Heart right ventricle (tissue), 16 donors: Measurements from ENCODE around the gene BAG5. TPM values are rescaled to one million over a fixed set of nuclear protein-coding genes. Genes with fewer than 3 reads are reported as not detected.
A peak's percentile ranks its signal among the peaks of the same experiment; 100 is the strongest.

Experiments used
- ATAC-seq, 8 donors: fragments of 200-7000 bp; cut with Tn5 transposase; one replicate each; pipeline ENCODE4 v1.9.1; 2020; ENCODE audit warnings: mild to moderate bottlenecking in 8 of 8, moderate library complexity in 8 of 8, moderate number of reproducible peaks in 1 of 8
- DNase-seq, 2 donors: peaks; one replicate each; pipeline ENCODE4 v3.0.0-alpha.2; 2020
- H3K27ac ChIP-seq, 10 donors: fragments of 200-600 bp; sonication (generic) in 2 of 10; one replicate each; pipeline versions ENCODE4 v1.5.0 to v1.8.0; 2020 to 2022; ENCODE audit warnings: mild to moderate bottlenecking in 3 of 10
- H3K27me3 ChIP-seq, 7 donors: fragments of 200-600 bp; one replicate each; pipeline ENCODE4 v1.8.0; 2021 to 2022; ENCODE audit warnings: mild to moderate bottlenecking in 2 of 7
- H3K36me3 ChIP-seq, 9 donors: fragments of 200-600 bp; sonication (generic) in 1 of 9; one replicate each; pipeline versions ENCODE4 v1.5.0 to v1.8.0; 2020 to 2022; ENCODE audit warnings: mild to moderate bottlenecking in 2 of 9
- H3K4me1 ChIP-seq, 9 donors: fragments of 200-600 bp; sonication (generic) in 1 of 9; one replicate each; pipeline versions ENCODE4 v1.5.0 to v1.8.0; 2020 to 2022; ENCODE audit warnings: mild to moderate bottlenecking in 4 of 9
- H3K4me3 ChIP-seq, 10 donors: fragments of 200-600 bp; sonication (generic) in 2 of 10; one replicate each; pipeline versions ENCODE4 v1.5.0 to v1.8.0; 2020 to 2022; ENCODE audit warnings: mild to moderate bottlenecking in 7 of 10, moderate library complexity in 2 of 10
- H3K9me3 ChIP-seq, 11 donors: fragments of 200-600 bp in 10 of 11; sonication (generic) in 2 of 11; one replicate each; pipeline versions ENCODE4 v1.5.0 to v1.8.0; 2013 to 2022; ENCODE audit warnings: mild to moderate bottlenecking in 2 of 11, control low read depth in 1 of 11, moderate library complexity in 1 of 11
- CTCF ChIP-seq, 9 donors: fragments of 200-600 bp; sonication (generic) in 2 of 9; IDR thresholded peaks; one replicate each; pipeline versions ENCODE4 v1.5.0 to v1.8.0; 2021 to 2022; ENCODE audit warnings: antibody characterized with exemption in 9 of 9, mild to moderate bottlenecking in 5 of 9, moderate library complexity in 1 of 9
- WGBS, 2 donors: extraction: QIAGEN DNeasy Blood & Tissue Kit; methylation state at CpG; one replicate each; pipeline ENCODE4 v1.1.7; 2013; ENCODE audit warnings: inconsistent platforms in 1 of 2; 5-methylcytosine and 5-hydroxymethylcytosine counted together
- intact Hi-C, 10 donors: fragments of 100-400 bp; cut with DNase I; formaldehyde crosslinking; loops; one replicate each; pipeline versions ENCODE4 v1.11.1 to v1.14.2; 2022
- polyA plus RNA-seq, 2 donors: library from polyadenylated mRNA; stranded (reverse); fragments of 200-250 nt; gene quantifications; one replicate each; pipeline ENCODE4 v1.2.3, GENCODE V29; 2013
- total RNA-seq, 10 donors: library from RNA; stranded (reverse); fragmentation: NEBNext Ultra II Directional in 3 of 10; extraction: Animal tissue kit (Norgen Biotek cat#: 25700) in 3 of 10; gene quantifications; one replicate each; pipeline versions ENCODE4 v1.2.1 to v1.2.4, GENCODE V29; 2021 to 2023
- donor health status: Arrhythmogenic right ventricular cardiomyopathy.
- donor health status: ischemic (EF 13 %, LVEDD 7.1; RV severe dilation, severe dysfunction).
- donor health status: healthy with polysubstance abuse.
- donor health status: DM: no; HTN: yes; CAD: no.
- donor health status: DM: no; HTN: no; CAD: no.
- donor health status: ischemic (EF 25% LVEDD 6.9; RV normal size, moderate dysfunction).
- donor health status: ischemic (EF 25% LVEDD 5.7; RV mildly dilated, moderate dysfunction).
- donor health status: healthy.
- donor health status: DM: yes; HTN: yes; CAD: no.
- donor health status: Ischemic cardiomyopathy.
- donor health status: ischemic (EF 35%, LVEDD 5.7; RV mildly dilated, moderate dysfunction).
- donor health status: nonischemic (EF 11% LVEDD 7.7; RV severe dilation, severe dysfunction).
- donor health status: DM: yes; HTN: yes; CAD: no.
- donor health status: PGD.
- donor health status: ischemic (EF 29% LVEDD 5.4; RV normal size, mild dysfunction).
- donor health status: nonischemic (EF 23%, LVEDD 6.1; RV moderate dilation, normal function).

The BAG5 gene
- total and polyA plus RNA-seq, 12 donors, result 5.0 to 19.7 (median 15.7) TPM

GRCh38 chr14:103581954-103582703 lies 19.7 kb upstream of the BAG5 start:
- H3K4me3 ChIP-seq, result no peak overlapping the region
- WGBS, 2 donors, result 95% methylated on average over 26 of the region's 26 CpGs
- peak in 4 of 8 donors; percentile 16 to 33 (median 18) for ATAC-seq
- TF ChIP-seq CTCF (IDR thresholded peaks at IDR 0.05), result no peak
- intact Hi-C loops, result loop anchor here in 1 of 10 donors (10.0 kb wide), 1 partner anchor 403 kb away; no protein-coding TSS in a partner anchor
- no peaks in the 10 kb centered on the region for H3K9me3 ChIP-seq
- H3K4me1 ChIP-seq, result peaks cover 0 to 4% (median 2%) of the 10 kb centered on the region in 9 donors
- no peak for DNase-seq
- no peaks in the 10 kb centered on the region for H3K27me3 ChIP-seq
- H3K36me3 ChIP-seq, result peaks cover 0 to 65% (median 11%) of the 10 kb centered on the region in 9 donors
- no peak overlapping the region for H3K27ac ChIP-seq

- no peak for TF ChIP-seq CTCF (IDR thresholded peaks at IDR 0.05)
- Histone ChIP-seq H3K27me3 (no peaks in the 10 kb centered on the region), H3K36me3 (peaks cover 0 to 62% (median 11%) of the 10 kb centered on the region in 9 donors), H3K4me3 (no peak overlapping the region), H3K9me3 (no peaks in the 10 kb centered on the region), H3K27ac (no peak overlapping the region), H3K4me1 (peaks cover 0 to 13% (median 11%) of the 10 kb centered on the region in 9 donors)
- 87 to 93% methylated on average over 11 of the region's 11 CpGs for WGBS, 2 donors
- intact Hi-C loops, result loop anchor here in 1 of 10 donors (10.0 kb wide), 1 partner anchor 404 kb away; no protein-coding TSS in a partner anchor
- no peak for DNase-seq
- ATAC-seq, result no peak
Measured at GRCh38 chr14:103581206-103581605, 18.7 kb upstream of the BAG5 start.

GRCh38 chr14:103578401-103579075 lies 16.1 kb upstream of the BAG5 start:
- peaks cover 0 to 82% (median 16%) of the 10 kb centered on the region in 9 donors for H3K36me3 ChIP-seq
- WGBS, 2 donors, result 94 to 95% methylated on average over 12 of the region's 12 CpGs

More at GRCh38 chr14:103578401-103579075, 16.1 kb upstream of the BAG5 start:
- ATAC-seq (no peak), DNase-seq (no peak)
- H3K4me1 ChIP-seq, result peaks cover 2 to 40% (median 25%) of the 10 kb centered on the region in 9 donors
- H3K27me3 ChIP-seq, result no peaks in the 10 kb centered on the region
- no peak overlapping the region for H3K4me3 ChIP-seq
- intact Hi-C loops, result loop anchor here in 6 of 10 donors (5.0 to 10.0 kb wide), 8 partner anchors 46 to 406 kb away; partner anchors contain the start of gene KLC1 (in 3 of the 6)
- TF ChIP-seq CTCF (IDR thresholded peaks at IDR 0.05), result no peak
- no peak overlapping the region for H3K27ac ChIP-seq
- H3K9me3 ChIP-seq, result no peaks in the 10 kb centered on the region
